SK-N-SH (cell line): ENCODE data around the gene ROPN1. TPM values are rescaled to one million over a fixed set of nuclear protein-coding genes. Genes with fewer than 3 reads are reported as not detected.

Experiments
- CTCF ChIA-PET: fragments of 300-600, 350-600 bp; formaldehyde crosslinking; extraction: SDS; loops from one replicate; lab custom pipeline; 2021; lab: Yijun Ruan, JAX
- POLR2A ChIA-PET: fragments of 350-600 bp; sonication (Branson Sonifier 250); formaldehyde crosslinking; extraction: SDS; loops from one replicate; lab custom pipeline; 2020; ENCODE audit warnings: antibody characterized with exemption, inconsistent platforms; lab: Yijun Ruan, JAX
- DNase-seq: peaks from one replicate; pipeline ENCODE4 v3.0.0; 2012
- H2AFZ ChIP-seq: fragments of 200-600 bp; sonication (generic); 2 replicates; pipeline ENCODE4 v1.8.1; 2016; ENCODE audit warnings: antibody characterized with exemption, mild to moderate bottlenecking, low read depth
- H3F3A ChIP-seq: fragments of 200-600 bp; sonication (generic); replicated peaks from 2 replicates; pipeline ENCODE3; 2016; ENCODE audit warnings: antibody characterized with exemption, mild to moderate bottlenecking; ENCODE audit not compliant: insufficient read depth
- H3K27ac ChIP-seq, 2 experiments: fragments of 200-500 bp in 1 of 2; fragments of 200-600 bp in 1 of 2; sonication (Bioruptor generic) in 1 of 2; sonication (generic), shearing (Covaris generic) in 1 of 2; 2 replicates each; pipeline versions ENCODE4 v1.5.1 to v1.6.1; 2014 to 2016; ENCODE audit warnings: low read depth in 2 of 2, inconsistent platforms in 1 of 2, low read length in 1 of 2, mild to moderate bottlenecking in 1 of 2, mixed read lengths in 1 of 2
- H3K27me3 ChIP-seq: fragments of 200-600 bp; sonication (generic), shearing (Covaris generic); 2 replicates; pipeline ENCODE4 v1.6.1; 2016; ENCODE audit warnings: mixed run types; ENCODE audit not compliant: insufficient read depth
- H3K36me3 ChIP-seq, 2 experiments: fragments of 200-500 bp in 1 of 2; fragments of 200-600 bp in 1 of 2; sonication (Bioruptor generic) in 1 of 2; sonication (generic) in 1 of 2; replicated peaks in 1 of 2; 2 replicates each; pipeline versions ENCODE3 to v1.5.1; 2014 to 2016; ENCODE audit warnings: low read length in 1 of 2, mild to moderate bottlenecking in 1 of 2; ENCODE audit not compliant: insufficient read depth in 2 of 2, control insufficient read depth in 1 of 2
- H3K4me1 ChIP-seq, 2 experiments: fragments of 200-500 bp in 1 of 2; fragments of 200-600 bp in 1 of 2; sonication (Bioruptor generic) in 1 of 2; sonication (generic), shearing (Covaris generic) in 1 of 2; 2 replicates each; pipeline versions ENCODE4 v1.5.1 to v1.6.1; 2014 to 2016; ENCODE audit warnings: low read depth in 1 of 2, low read length in 1 of 2, mixed run types in 1 of 2; ENCODE audit not compliant: insufficient read depth in 2 of 2, control insufficient read depth in 1 of 2
- H3K4me2 ChIP-seq: fragments of 200-600 bp; sonication (generic), shearing (Covaris generic); 2 replicates; pipeline ENCODE4 v1.6.1; 2017; ENCODE audit warnings: mixed run types
- H3K4me3 ChIP-seq, 2 experiments: fragments of 200-500 bp in 1 of 2; fragments of 200-600 bp in 1 of 2; sonication (Bioruptor generic) in 1 of 2; sonication (generic), shearing (Covaris generic) in 1 of 2; 2 replicates each; pipeline versions ENCODE4 v1.5.1 to v1.8.1; 2014 to 2016; ENCODE audit warnings: low read depth in 2 of 2, inconsistent platforms in 1 of 2, low read length in 1 of 2, mild to moderate bottlenecking in 1 of 2, mixed read lengths in 1 of 2, moderate library complexity in 1 of 2
- H3K79me2 ChIP-seq: fragments of 200-600 bp; sonication (generic); 2 replicates; pipeline ENCODE4 v1.8.1; 2017; ENCODE audit warnings: mild to moderate bottlenecking; ENCODE audit not compliant: insufficient read depth
- H3K9ac ChIP-seq: fragments of 200-600 bp; sonication (generic); 2 replicates; pipeline ENCODE4 v1.6.1; 2017; ENCODE audit warnings: mixed run types
- H3K9me2 ChIP-seq: fragments of 200-600 bp; sonication (generic); 2 replicates; pipeline ENCODE4 v1.6.1; 2017; ENCODE audit warnings: mixed run types
- H3K9me3 ChIP-seq: fragments of 200-600 bp; sonication (generic); 2 replicates; pipeline ENCODE4 v1.6.1; 2017; ENCODE audit warnings: mixed run types, mild to moderate bottlenecking, moderate library complexity
- H4K20me1 ChIP-seq: fragments of 200-600 bp; sonication (generic); 2 replicates; pipeline ENCODE4 v1.6.1; 2017; ENCODE audit warnings: mild to moderate bottlenecking, mixed run types; ENCODE audit not compliant: insufficient read depth
- CHD2 ChIP-seq: fragments of 150-350 bp; IDR thresholded peaks from 2 replicates; pipeline ENCODE4 v1.6.1; 2018; ENCODE audit warnings: low read length; ENCODE audit not compliant: partially characterized antibody
- EZH2phosphoT487 ChIP-seq: fragments of 200-600 bp; sonication (generic); IDR thresholded peaks from 2 replicates; pipeline ENCODE4 v1.6.1; 2017; ENCODE audit warnings: low read depth, mixed run types, mild to moderate bottlenecking, antibody characterized with exemption, moderate library complexity, borderline replicate concordance
- FOXJ3 ChIP-seq: sonication (generic); formaldehyde crosslinking; IDR thresholded peaks from 2 replicates; pipeline ENCODE4 v1.5.1; 2020; ENCODE audit warnings: mild to moderate bottlenecking, missing genetic modification reagents
- MEF2A ChIP-seq: IDR thresholded peaks from 2 replicates; pipeline ENCODE4 v1.4.0; 2012; ENCODE audit warnings: low read depth, borderline replicate concordance
- MXI1 ChIP-seq: IDR thresholded peaks from 2 replicates; pipeline ENCODE4 v1.6.1; 2012; ENCODE audit warnings: mild to moderate bottlenecking, low read depth, low read length, improper control_type of control experiment
- NFIC ChIP-seq: IDR thresholded peaks from 2 replicates; pipeline ENCODE4 v1.4.0; 2012; ENCODE audit warnings: borderline replicate concordance
- RAD21 ChIP-seq: IDR thresholded peaks from 2 replicates; pipeline ENCODE4 v1.6.1; 2012; ENCODE audit warnings: mild to moderate bottlenecking, low read length
- SIN3A ChIP-seq: IDR thresholded peaks from 2 replicates; pipeline ENCODE4 v1.6.1; 2012; ENCODE audit warnings: low read depth, mild to moderate bottlenecking, low read length, moderate library complexity, borderline replicate concordance
- WGBS: methylation state at CpG from one replicate; pipeline ENCODE4 v1.1.6; 2017; ENCODE audit warnings: low lambda C conversion rate; 5-methylcytosine and 5-hydroxymethylcytosine counted together
- polyA plus RNA-seq, 3 experiments: library from polyadenylated mRNA; depleted of rRNA; stranded (reverse); fragments of >200 nt; gene quantifications; 2 replicates each; pipeline ENCODE4 v1.2.3, GENCODE V29; 2012
- TF ChIP-seq, protein P1 (sequence below): IDR thresholded peaks from 2 replicates; pipeline ENCODE4 v1.6.1; 2012; ENCODE audit warnings: mild to moderate bottlenecking, low read depth, low read length, moderate library complexity
- TF ChIP-seq, protein P2 (sequence below): fragments of 150-350 bp; IDR thresholded peaks from 2 replicates; pipeline ENCODE4 v1.6.1; 2017; ENCODE audit warnings: antibody characterized with exemption, low read length, low read depth, borderline replicate concordance

ROPN1 gene
- polyA plus RNA-seq, 1 of the 3 experiments (the other 2 are of a cell fraction): 0.05 TPM

DNA sequence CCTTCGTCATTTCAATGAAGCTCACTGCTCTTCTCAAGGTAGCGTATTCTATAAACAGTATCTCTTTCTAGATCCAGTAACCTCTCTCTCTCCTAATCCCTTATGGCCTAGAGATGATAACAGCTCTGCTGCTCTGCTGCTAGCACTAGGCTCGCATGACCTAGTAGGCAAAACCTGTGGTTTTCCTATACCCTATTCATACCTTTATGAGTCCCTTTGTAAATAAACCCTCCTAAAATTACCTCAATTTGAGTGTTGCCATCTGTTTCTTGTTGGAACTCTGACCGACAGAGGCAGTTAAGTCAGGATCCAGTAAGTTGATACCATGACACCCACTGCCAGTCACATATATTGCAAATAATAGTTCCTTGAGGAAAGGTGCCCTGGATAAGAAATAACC lies 38.2 kb downstream of the ROPN1 start (continued):
- TF ChIP-seq, protein P1, sequence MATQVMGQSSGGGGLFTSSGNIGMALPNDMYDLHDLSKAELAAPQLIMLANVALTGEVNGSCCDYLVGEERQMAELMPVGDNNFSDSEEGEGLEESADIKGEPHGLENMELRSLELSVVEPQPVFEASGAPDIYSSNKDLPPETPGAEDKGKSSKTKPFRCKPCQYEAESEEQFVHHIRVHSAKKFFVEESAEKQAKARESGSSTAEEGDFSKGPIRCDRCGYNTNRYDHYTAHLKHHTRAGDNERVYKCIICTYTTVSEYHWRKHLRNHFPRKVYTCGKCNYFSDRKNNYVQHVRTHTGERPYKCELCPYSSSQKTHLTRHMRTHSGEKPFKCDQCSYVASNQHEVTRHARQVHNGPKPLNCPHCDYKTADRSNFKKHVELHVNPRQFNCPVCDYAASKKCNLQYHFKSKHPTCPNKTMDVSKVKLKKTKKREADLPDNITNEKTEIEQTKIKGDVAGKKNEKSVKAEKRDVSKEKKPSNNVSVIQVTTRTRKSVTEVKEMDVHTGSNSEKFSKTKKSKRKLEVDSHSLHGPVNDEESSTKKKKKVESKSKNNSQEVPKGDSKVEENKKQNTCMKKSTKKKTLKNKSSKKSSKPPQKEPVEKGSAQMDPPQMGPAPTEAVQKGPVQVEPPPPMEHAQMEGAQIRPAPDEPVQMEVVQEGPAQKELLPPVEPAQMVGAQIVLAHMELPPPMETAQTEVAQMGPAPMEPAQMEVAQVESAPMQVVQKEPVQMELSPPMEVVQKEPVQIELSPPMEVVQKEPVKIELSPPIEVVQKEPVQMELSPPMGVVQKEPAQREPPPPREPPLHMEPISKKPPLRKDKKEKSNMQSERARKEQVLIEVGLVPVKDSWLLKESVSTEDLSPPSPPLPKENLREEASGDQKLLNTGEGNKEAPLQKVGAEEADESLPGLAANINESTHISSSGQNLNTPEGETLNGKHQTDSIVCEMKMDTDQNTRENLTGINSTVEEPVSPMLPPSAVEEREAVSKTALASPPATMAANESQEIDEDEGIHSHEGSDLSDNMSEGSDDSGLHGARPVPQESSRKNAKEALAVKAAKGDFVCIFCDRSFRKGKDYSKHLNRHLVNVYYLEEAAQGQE: no peak
- TF ChIP-seq FOXJ3 (CRISPR knock-in tag) (no peak), EZH2phosphoT487 (no peak), SIN3A (no peak), MEF2A (no peak)
- TF ChIP-seq, protein P2, sequence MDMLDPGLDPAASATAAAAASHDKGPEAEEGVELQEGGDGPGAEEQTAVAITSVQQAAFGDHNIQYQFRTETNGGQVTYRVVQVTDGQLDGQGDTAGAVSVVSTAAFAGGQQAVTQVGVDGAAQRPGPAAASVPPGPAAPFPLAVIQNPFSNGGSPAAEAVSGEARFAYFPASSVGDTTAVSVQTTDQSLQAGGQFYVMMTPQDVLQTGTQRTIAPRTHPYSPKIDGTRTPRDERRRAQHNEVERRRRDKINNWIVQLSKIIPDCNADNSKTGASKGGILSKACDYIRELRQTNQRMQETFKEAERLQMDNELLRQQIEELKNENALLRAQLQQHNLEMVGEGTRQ: no peak

DNA sequence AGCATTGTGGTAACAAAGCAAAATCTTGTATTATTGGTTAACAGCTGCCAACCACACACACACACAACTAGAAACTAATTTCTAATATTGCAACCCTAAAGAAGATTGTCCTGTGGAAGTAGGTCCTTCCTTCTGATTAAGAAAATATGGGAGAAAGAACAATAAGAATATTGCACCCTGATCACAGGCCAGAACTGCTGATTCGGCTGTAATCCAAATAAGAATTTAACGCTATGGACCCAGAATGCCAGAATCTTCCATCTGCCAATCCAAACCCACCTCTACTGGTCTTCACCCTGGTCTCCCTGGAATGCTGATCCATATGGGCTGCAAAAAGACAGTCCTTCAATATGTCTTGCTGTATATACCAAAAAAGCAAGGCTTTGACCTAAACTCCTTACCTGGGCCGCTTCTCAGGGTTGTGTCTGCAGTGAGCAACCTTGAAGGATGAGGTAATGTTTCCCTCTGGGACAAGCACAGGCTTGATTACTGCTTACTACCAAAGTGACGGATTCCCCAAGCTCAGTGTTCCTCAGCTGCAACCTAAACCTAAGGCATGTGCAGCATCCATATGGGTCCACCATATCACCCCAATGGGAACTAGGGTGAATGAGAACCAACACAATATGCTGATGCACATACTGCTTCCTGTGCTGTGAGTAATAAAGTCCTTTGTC lies 38.9 kb downstream of the ROPN1 start:
- peaks cover under 1% of the 10 kb centered on the region in 2 experiments; a peak in 1 of 4 replicates for H3K4me1 ChIP-seq
- H3K4me3 ChIP-seq: no peak overlapping the region
- POLR2A ChIA-PET: no interaction called here
- H3K36me3 ChIP-seq: peaks cover 81 to 85% of the 10 kb centered on the region in 2 experiments
- no peak overlapping the region for H3K4me2 ChIP-seq
- H3F3A ChIP-seq: peaks cover 11% of the 10 kb centered on the region
- no peaks in the 10 kb centered on the region for H3K9me3 ChIP-seq
- TF ChIP-seq RAD21 (no peak), MXI1 (no peak), CHD2 (no peak), NFIC (no peak)
- no peak for DNase-seq
- no peaks in the 10 kb centered on the region for H4K20me1 ChIP-seq
- WGBS: 95% methylated on average over 4 of the region's 4 CpGs
- no peaks in the 10 kb centered on the region for H3K27me3 ChIP-seq
- CTCF ChIA-PET: no interaction called here
- H3K79me2 ChIP-seq: peaks cover 32% of the 10 kb centered on the region
- no peak overlapping the region for H2AFZ ChIP-seq
- no peak overlapping the region for H3K27ac ChIP-seq
- no peaks in the 10 kb centered on the region for H3K9me2 ChIP-seq
- no peak overlapping the region for H3K9ac ChIP-seq
